Stomach (tissue), 9 donors: Measurements from ENCODE around the gene RHOH. TPM values are rescaled to one million over a fixed set of nuclear protein-coding genes. Genes with fewer than 3 reads are reported as not detected.

Source experiments
- DNase-seq, 2 donors: peaks; one replicate each; pipeline versions ENCODE4 v3.0.0 to v3.0.0-alpha.2; 2013 to 2019
- H3K27ac ChIP-seq, 5 donors: fragments of 200-600 bp in 4 of 5; sonication (generic) in 4 of 5; one replicate each; pipeline ENCODE4 v1.5.1; 2013 to 2019; ENCODE audit warnings: mild to moderate bottlenecking in 1 of 5, moderate library complexity in 1 of 5
- H3K27me3 ChIP-seq, 3 donors: fragments of 200-600 bp; sonication (generic); one replicate each; pipeline ENCODE4 v1.5.1; 2017 to 2019; ENCODE audit warnings: mixed run types in 1 of 3
- H3K36me3 ChIP-seq, 4 donors: fragments of 200-600 bp; sonication (generic); 1 replicate in 3 of 4; 2 replicates in 1 of 4; pipeline ENCODE4 v1.5.1; 2016 to 2019
- H3K4me1 ChIP-seq, 4 donors: fragments of 200-600 bp; sonication (generic); one replicate each; pipeline ENCODE4 v1.5.1; 2016 to 2019
- H3K4me3 ChIP-seq, 4 donors: fragments of 200-600 bp; sonication (generic) in 3 of 4; one replicate each; pipeline ENCODE4 v1.5.1; 2016 to 2019; ENCODE audit warnings: mild to moderate bottlenecking in 1 of 4
- H3K9me3 ChIP-seq, 4 donors: fragments of 200-600 bp; sonication (generic); one replicate each; pipeline ENCODE4 v1.5.1; 2016 to 2019
- EP300 ChIP-seq: sonication (generic); formaldehyde crosslinking; IDR thresholded peaks from one replicate; pipeline ENCODE4 v1.6.1; 2017; ENCODE audit warnings: antibody characterized with exemption
- POLR2A ChIP-seq, 4 donors: fragments of 450-650 bp; IDR thresholded peaks; one replicate each; pipeline ENCODE4 v1.6.1; 2016; ENCODE audit warnings: antibody characterized with exemption in 4 of 4, control low read depth in 2 of 4, mild to moderate bottlenecking in 1 of 4, moderate library complexity in 1 of 4
- POLR2AphosphoS5 ChIP-seq, 3 donors: sonication (generic); formaldehyde crosslinking; IDR thresholded peaks; one replicate each; pipeline ENCODE4 v1.6.1; 2016; ENCODE audit warnings: antibody characterized with exemption in 3 of 3
- WGBS, 5 donors: extraction: QIAGEN DNeasy Blood & Tissue Kit in 3 of 5; methylation state at CpG; one replicate each; pipeline versions ENCODE4 v1.1.5 to v1.1.7; 2013 to 2018; 5-methylcytosine and 5-hydroxymethylcytosine counted together
- intact Hi-C: fragments of 100-400 bp; cut with DNase I; formaldehyde crosslinking; loops from one replicate; pipeline ENCODE4 v1.15.1; 2023; ENCODE audit warnings: low total_unique reads
- polyA plus RNA-seq, 3 donors: library from polyadenylated mRNA; stranded (reverse); fragments of 200-250 nt; gene quantifications; one replicate each; pipeline ENCODE4 v1.2.3, GENCODE V29; 2013
- total RNA-seq, 5 donors: library from RNA; depleted of rRNA; stranded (reverse); fragments of >200 nt; gene quantifications; one replicate each; pipeline versions ENCODE4 v1.1.0 to v1.2.3, GENCODE V29; 2014 to 2016
- TF ChIP-seq, protein P1 (sequence below), 7 experiments: fragments of 450-650 bp in 4 of 7; fragments of 200-600 bp in 3 of 7; sonication (generic) in 3 of 7; IDR thresholded peaks; one replicate each; pipeline ENCODE4 v1.5.1; 2016 to 2019; ENCODE audit warnings: antibody characterized with exemption in 7 of 7, control low read depth in 2 of 7, mild to moderate bottlenecking in 1 of 7
- donor health status: healthy with polysubstance abuse.
- donor health status: Bipolar disorder and iron deficiency.
- donor health status: healthy.

Gene RHOH
- total and polyA plus RNA-seq, 8 donors = 1.3 to 7.5 (median 4.0) TPM

DNA sequence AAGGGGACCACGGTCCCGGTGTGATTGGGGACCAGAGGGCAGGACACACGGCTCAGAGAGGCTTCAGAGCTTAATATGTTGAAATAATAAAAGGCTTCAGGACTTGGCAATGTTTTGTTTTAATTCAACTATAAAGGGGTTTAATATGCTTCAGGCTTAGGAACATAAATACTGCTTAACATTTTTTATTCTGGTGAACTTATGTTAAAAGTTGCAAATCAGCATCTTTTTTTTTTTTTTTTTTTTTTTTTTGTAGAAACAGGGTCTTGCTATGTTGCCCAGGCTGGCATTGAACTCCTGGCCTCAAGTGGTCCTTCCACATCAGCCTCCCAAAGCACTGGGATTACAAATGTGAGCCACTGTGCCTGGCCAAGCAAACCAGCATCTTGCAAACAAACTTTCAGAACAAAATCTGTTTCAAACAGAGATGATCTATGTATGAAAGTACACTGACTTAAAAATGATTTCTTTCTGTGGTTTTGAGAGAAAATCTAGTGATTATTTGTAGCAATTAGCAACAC is 37.7 kb downstream of the RHOH start:
- 61 to 90% (median 78%) methylated on average over 3 of the region's 3 CpGs for WGBS, 5 donors
- no peak overlapping the region for H3K4me3 ChIP-seq
- no peaks in the 10 kb centered on the region for H3K36me3 ChIP-seq
- TF ChIP-seq POLR2A (IDR thresholded peaks at IDR 0.05) (no peak), POLR2AphosphoS5 (IDR thresholded peaks at IDR 0.05) (no peak), EP300 (no peak)
- TF ChIP-seq, protein P1, sequence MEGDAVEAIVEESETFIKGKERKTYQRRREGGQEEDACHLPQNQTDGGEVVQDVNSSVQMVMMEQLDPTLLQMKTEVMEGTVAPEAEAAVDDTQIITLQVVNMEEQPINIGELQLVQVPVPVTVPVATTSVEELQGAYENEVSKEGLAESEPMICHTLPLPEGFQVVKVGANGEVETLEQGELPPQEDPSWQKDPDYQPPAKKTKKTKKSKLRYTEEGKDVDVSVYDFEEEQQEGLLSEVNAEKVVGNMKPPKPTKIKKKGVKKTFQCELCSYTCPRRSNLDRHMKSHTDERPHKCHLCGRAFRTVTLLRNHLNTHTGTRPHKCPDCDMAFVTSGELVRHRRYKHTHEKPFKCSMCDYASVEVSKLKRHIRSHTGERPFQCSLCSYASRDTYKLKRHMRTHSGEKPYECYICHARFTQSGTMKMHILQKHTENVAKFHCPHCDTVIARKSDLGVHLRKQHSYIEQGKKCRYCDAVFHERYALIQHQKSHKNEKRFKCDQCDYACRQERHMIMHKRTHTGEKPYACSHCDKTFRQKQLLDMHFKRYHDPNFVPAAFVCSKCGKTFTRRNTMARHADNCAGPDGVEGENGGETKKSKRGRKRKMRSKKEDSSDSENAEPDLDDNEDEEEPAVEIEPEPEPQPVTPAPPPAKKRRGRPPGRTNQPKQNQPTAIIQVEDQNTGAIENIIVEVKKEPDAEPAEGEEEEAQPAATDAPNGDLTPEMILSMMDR (IDR thresholded peaks at IDR 0.05) = no peak
- H3K27me3 ChIP-seq = no peaks in the 10 kb centered on the region
- H3K9me3 ChIP-seq = no peaks in the 10 kb centered on the region
- H3K4me1 ChIP-seq = peaks cover 0 to 7% (median 1%) of the 10 kb centered on the region in 4 donors
- no peak for DNase-seq
- intact Hi-C loops = no loop called here
- no peak overlapping the region for H3K27ac ChIP-seq

DNA sequence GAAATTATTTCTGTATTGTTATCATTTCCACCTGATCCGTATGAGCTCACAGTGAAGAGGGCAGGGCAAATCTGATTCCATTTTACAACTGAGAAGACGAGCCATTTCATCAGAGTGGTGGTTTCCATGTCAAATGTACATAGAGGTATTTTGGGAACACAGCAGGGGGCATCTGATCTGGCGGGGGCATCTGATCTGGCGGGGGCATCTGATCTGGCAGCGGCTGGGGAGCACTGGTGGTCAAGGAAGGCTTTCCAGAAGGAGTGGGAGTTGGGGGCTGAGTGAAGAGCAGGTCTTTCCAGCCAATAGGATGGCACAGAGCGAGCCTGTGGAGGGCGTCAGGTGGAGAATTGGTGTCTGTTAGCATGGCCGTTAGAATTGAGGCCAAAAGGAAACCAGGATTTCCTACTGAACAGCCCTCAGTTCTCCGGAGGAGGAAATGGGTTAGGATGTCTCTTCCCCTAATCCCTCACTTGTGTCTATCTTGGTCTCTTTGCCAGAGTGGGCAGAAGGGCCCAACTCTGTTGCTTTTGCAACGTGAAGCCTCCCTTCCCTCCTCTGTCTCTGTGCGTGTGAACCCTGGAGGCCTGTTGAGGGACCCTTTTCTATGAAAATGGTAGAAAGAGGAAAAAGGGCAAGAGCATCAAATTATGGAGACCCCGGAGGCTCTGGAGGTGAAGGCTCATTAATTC is 41.3 kb downstream of the RHOH start:
- 70 to 86% (median 81%) methylated on average over 12 of the region's 12 CpGs for WGBS, 5 donors
- no peak for DNase-seq
- H3K27ac ChIP-seq = peak overlapping the region in 4 of 5 donors; percentile 29 to 57 (median 50)
- intact Hi-C loops = no loop called here
- H3K4me3 ChIP-seq = peak overlapping the region in 1 of 4 donors; percentile 13
- H3K4me1 ChIP-seq = peaks cover 0 to 18% (median 7%) of the 10 kb centered on the region in 4 donors
- H3K9me3 ChIP-seq = no peaks in the 10 kb centered on the region
- peaks cover 0 to 2% (median 0%) of the 10 kb centered on the region in 4 donors for H3K36me3 ChIP-seq
- TF ChIP-seq POLR2A (IDR thresholded peaks at IDR 0.05) = no peak
- TF ChIP-seq, protein P1 (IDR thresholded peaks at IDR 0.05) = no peak
- no peak for TF ChIP-seq EP300
- TF ChIP-seq POLR2AphosphoS5 (IDR thresholded peaks at IDR 0.05) = no peak
- H3K27me3 ChIP-seq = no peaks in the 10 kb centered on the region

DNA sequence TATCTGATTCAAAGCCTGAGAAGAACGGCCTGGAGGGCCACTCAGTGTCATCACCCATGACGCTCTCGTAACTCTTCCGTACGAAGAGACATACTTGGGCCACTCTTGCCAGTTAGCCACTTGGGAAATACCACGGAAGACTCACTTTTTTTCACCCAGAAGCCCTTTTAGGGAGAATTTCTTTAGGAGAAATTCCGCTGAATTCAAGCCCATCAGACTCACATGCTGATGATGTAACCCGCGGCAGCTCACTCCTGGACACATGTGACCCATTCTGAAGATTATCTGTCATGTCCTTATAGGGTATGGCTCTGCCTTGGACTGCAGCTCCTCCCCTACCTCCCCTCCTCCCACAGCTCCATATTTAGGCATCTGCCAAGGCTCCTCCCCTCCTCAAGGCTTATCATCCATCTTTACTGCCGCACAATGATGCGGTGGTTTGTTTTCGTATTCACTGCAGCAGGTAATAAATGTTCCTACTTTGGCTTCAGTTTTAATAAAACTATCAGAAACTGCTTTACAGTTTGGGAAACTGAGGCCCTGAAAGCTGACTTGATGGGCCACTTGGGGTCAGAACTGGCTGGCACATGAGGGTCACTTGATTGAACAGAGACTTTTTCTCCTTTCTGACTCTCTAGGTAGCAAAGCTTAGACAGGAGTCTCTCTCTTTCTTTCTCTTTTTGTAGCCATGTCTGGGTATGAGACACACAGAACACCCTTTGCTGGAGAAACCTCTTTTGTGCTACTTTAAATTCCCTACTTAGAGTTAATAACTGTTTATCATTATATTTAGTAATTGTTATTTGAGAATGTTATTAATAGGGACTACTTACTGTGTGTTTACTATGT is 42.1 kb downstream of the RHOH start:
- no peaks in the 10 kb centered on the region for H3K27me3 ChIP-seq

More for the DNA sequence above, 42.1 kb downstream of the RHOH start:
- H3K4me1 ChIP-seq = peaks cover 0 to 18% (median 8%) of the 10 kb centered on the region in 4 donors
- peak overlapping the region in 4 of 5 donors; percentile 29 to 57 (median 50) for H3K27ac ChIP-seq
- 74 to 82% (median 79%) methylated on average over 12 of the region's 12 CpGs for WGBS, 5 donors
- TF ChIP-seq POLR2AphosphoS5 (IDR thresholded peaks at IDR 0.05) = no peak
- TF ChIP-seq, protein P1 (IDR thresholded peaks at IDR 0.05) = no peak
- no peak for TF ChIP-seq POLR2A (IDR thresholded peaks at IDR 0.05)
- TF ChIP-seq EP300 = no peak
- peaks cover 0 to 9% (median 2%) of the 10 kb centered on the region in 4 donors for H3K36me3 ChIP-seq
- H3K9me3 ChIP-seq = no peaks in the 10 kb centered on the region
- intact Hi-C loops = no loop called here
- H3K4me3 ChIP-seq = peak overlapping the region in 1 of 4 donors; percentile 13
- peak in 1 of 2 donors; percentile 56 for DNase-seq
